Panc1 (cell line): ENCODE data around the gene SPTLC2. TPM values are rescaled to one million over a fixed set of nuclear protein-coding genes. Genes with fewer than 3 reads are reported as not detected.

ENCODE experiments used
- ATAC-seq: fragments of 200-7000 bp; cut with Tn5 transposase; 2 replicates; pipeline ENCODE4 v1.9.1; 2020; ENCODE audit warnings: mild to moderate bottlenecking, moderate library complexity
- BruUV-seq: library from RNA; stranded (reverse); fragments of 400-500 nt; replicated peaks from 2 replicates; lab custom pipeline; 2021; lab: Mats Ljungman, UMichigan
- CTCF ChIA-PET: fragments of 300-600 bp; sonication (Branson Sonifier 250); formaldehyde crosslinking; loops from one replicate; lab custom pipeline; 2022; ENCODE audit warnings: antibody characterized with exemption; lab: Charles Lee
- POLR2A ChIA-PET: fragments of 300-600 bp; sonication (Branson Sonifier 250); formaldehyde crosslinking; loops from one replicate; lab custom pipeline; 2022; ENCODE audit warnings: antibody characterized with exemption; lab: Charles Lee
- DNase-seq: peaks from one replicate; pipeline ENCODE4 v3.0.0-alpha.2; 2010; ENCODE audit warnings: low read depth, low spot score
- H3K27ac ChIP-seq: 2 replicates; pipeline ENCODE4 v1.5.1; 2011; ENCODE audit warnings: mild to moderate bottlenecking, low read length, inconsistent platforms
- H3K27me3 ChIP-seq: fragments of 200-500 bp; sonication (Bioruptor generic); 2 replicates; pipeline ENCODE4 v1.6.0; 2014; ENCODE audit warnings: low read length, inconsistent platforms; ENCODE audit not compliant: control insufficient read depth, insufficient read depth
- H3K36me3 ChIP-seq: fragments of 200-500 bp; sonication (Bioruptor generic); 2 replicates; pipeline ENCODE4 v1.5.1; 2014; ENCODE audit warnings: inconsistent platforms, mild to moderate bottlenecking, low read length, moderate library complexity; ENCODE audit not compliant: control insufficient read depth, insufficient read depth
- H3K4me1 ChIP-seq: 2 replicates; pipeline ENCODE4 v1.5.1; 2011; ENCODE audit warnings: inconsistent platforms, mild to moderate bottlenecking, low read length, moderate library complexity; ENCODE audit not compliant: control insufficient read depth, insufficient read depth
- H3K4me3 ChIP-seq, 2 experiments: 2 replicates each; pipeline ENCODE4 v1.5.1; 2011 to 2012; ENCODE audit warnings: low read depth in 2 of 2, low read length in 2 of 2, mild to moderate bottlenecking in 2 of 2, inconsistent platforms in 1 of 2, moderate library complexity in 1 of 2
- H3K9me3 ChIP-seq: fragments of 200-500 bp; sonication (Bioruptor generic); 2 replicates; pipeline ENCODE4 v1.5.1; 2014; ENCODE audit warnings: low read depth, mild to moderate bottlenecking, inconsistent platforms, low read length, moderate library complexity; ENCODE audit not compliant: control insufficient read depth, insufficient read depth
- CTCF ChIP-seq: fragments of 450-650 bp; IDR thresholded peaks from 2 replicates; pipeline ENCODE4 v1.5.1; 2017; ENCODE audit warnings: mild to moderate bottlenecking
- POLR2AphosphoS5 ChIP-seq: IDR thresholded peaks from 2 replicates; pipeline ENCODE4 v1.6.1; 2012; ENCODE audit warnings: mild to moderate bottlenecking, low read depth, low read length, moderate library complexity
- SIN3A ChIP-seq: IDR thresholded peaks from 2 replicates; pipeline ENCODE4 v1.6.1; 2012; ENCODE audit warnings: low read depth, mild to moderate bottlenecking, low read length, moderate library complexity, borderline replicate concordance; ENCODE audit not compliant: insufficient read depth
- TCF7L2 ChIP-seq: IDR thresholded peaks from 2 replicates; pipeline ENCODE4 v1.6.1; 2011; ENCODE audit warnings: mild to moderate bottlenecking, low read depth, low read length, inconsistent platforms
- in situ Hi-C: cut with HindIII; loops from 2 replicates; pipeline ENCODE4 v1.10.0; 2016; ENCODE audit warnings: low sequenced_read_pairs, low pct_unique_long_range_greater_than_20kb
- intact Hi-C: fragments of 100-400 bp; cut with micrococcal nuclease; formaldehyde crosslinking; loops from one replicate; pipeline ENCODE4 v1.10.0; 2022; ENCODE audit not compliant: unreplicated experiment
- total RNA-seq: library from RNA; stranded (reverse); gene quantifications from one replicate; pipeline ENCODE4 v1.2.1, GENCODE V29; 2021; ENCODE audit not compliant: unreplicated experiment
- TF ChIP-seq, protein P1 (sequence below), 2 experiments: IDR thresholded peaks; 2 replicates each; pipeline ENCODE4 v1.6.1; 2011 to 2012; ENCODE audit warnings: low read depth in 2 of 2, control low read depth in 1 of 2, low read length in 1 of 2, mild to moderate bottlenecking in 1 of 2, moderate library complexity in 1 of 2; ENCODE audit not compliant: insufficient read depth in 1 of 2

Gene SPTLC2
- total RNA-seq, 1 experiment from 2014 or later, result 21.0 TPM

DNA sequence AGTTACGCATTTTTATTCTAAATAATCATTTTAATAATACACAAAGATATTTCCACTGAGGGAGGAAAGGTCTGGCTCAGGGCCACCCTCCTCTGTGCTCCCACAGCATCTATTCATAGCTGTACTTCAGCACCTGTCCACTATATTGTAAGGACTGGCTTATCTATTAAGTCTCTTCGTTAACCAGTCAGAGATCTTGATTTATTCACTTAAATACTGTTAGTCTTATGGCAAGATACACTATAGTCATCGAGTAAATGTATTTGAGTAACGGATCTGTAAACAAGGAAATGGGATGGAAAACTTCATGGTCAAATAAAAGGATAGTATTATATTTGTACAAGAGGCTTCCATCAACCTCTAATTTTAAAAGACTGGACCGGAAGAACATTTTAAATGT, 54.6 kb downstream of the SPTLC2 start:
- Histone ChIP-seq H3K9me3 (no peaks in the 10 kb centered on the region), H3K27ac (no peak overlapping the region), H3K36me3 (no peaks in the 10 kb centered on the region; the same call in 1 of the 2 replicates), H3K27me3 (no peaks in the 10 kb centered on the region), H3K4me3 (no peak overlapping the region), H3K4me1 (no peaks in the 10 kb centered on the region)
- intact Hi-C loops, result no loop called here
- POLR2A ChIA-PET, result no interaction called here
- no TSS peak for BruUV-seq
- DNase-seq, result no peak
- in situ Hi-C loops, result no loop called here
- CTCF ChIA-PET, result no interaction called here
- no peak for TF ChIP-seq TCF7L2
- no peak for TF ChIP-seq SIN3A
- TF ChIP-seq, protein P1, sequence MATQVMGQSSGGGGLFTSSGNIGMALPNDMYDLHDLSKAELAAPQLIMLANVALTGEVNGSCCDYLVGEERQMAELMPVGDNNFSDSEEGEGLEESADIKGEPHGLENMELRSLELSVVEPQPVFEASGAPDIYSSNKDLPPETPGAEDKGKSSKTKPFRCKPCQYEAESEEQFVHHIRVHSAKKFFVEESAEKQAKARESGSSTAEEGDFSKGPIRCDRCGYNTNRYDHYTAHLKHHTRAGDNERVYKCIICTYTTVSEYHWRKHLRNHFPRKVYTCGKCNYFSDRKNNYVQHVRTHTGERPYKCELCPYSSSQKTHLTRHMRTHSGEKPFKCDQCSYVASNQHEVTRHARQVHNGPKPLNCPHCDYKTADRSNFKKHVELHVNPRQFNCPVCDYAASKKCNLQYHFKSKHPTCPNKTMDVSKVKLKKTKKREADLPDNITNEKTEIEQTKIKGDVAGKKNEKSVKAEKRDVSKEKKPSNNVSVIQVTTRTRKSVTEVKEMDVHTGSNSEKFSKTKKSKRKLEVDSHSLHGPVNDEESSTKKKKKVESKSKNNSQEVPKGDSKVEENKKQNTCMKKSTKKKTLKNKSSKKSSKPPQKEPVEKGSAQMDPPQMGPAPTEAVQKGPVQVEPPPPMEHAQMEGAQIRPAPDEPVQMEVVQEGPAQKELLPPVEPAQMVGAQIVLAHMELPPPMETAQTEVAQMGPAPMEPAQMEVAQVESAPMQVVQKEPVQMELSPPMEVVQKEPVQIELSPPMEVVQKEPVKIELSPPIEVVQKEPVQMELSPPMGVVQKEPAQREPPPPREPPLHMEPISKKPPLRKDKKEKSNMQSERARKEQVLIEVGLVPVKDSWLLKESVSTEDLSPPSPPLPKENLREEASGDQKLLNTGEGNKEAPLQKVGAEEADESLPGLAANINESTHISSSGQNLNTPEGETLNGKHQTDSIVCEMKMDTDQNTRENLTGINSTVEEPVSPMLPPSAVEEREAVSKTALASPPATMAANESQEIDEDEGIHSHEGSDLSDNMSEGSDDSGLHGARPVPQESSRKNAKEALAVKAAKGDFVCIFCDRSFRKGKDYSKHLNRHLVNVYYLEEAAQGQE (IDR thresholded peaks at IDR 0.05; ENCODE audit: insufficient read depth in 1 of 2, low read depth in 2 of 2, low read length in 1 of 2), result no peak
- TF ChIP-seq POLR2AphosphoS5, result no peak
- no peak for TF ChIP-seq CTCF
- ATAC-seq, result no peak

DNA sequence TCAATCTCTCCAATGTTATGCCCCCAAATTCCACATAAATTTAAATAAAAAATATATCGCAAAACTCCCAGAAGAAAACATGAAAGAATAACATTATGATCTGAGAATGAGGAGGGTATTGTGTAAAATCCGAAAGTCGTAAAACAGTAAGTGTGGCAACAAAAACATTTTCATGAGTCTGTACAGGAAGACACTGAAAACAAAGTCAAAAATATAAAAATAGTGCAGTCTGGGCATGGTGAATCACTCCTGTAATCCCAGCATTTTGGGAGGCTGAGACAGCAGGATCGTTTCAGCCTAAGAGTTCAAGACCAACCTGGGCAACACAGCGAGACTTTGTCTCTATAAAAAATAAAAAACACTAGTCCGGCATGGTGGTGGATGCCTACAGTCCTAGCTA, 57.1 kb downstream of the SPTLC2 start:
- no peaks in the 10 kb centered on the region for H3K4me1 ChIP-seq
- no peak overlapping the region for H3K27ac ChIP-seq
- CTCF ChIA-PET, result no interaction called here
- TF ChIP-seq CTCF (no peak), TCF7L2 (no peak), SIN3A (no peak), POLR2AphosphoS5 (no peak)
- TF ChIP-seq, protein P1 (IDR thresholded peaks at IDR 0.05; ENCODE audit: insufficient read depth in 1 of 2, low read depth in 2 of 2, low read length in 1 of 2), result no peak
- intact Hi-C loops, result loop anchor here (10.0 kb wide), 1 partner anchor 235 kb away; the partner anchor contains the start of genes GSTZ1 and POMT2
- no TSS peak for BruUV-seq
- H3K27me3 ChIP-seq, result no peaks in the 10 kb centered on the region
- H3K9me3 ChIP-seq, result no peaks in the 10 kb centered on the region
- no peak overlapping the region for H3K4me3 ChIP-seq
- POLR2A ChIA-PET, result no interaction called here
- DNase-seq (no peak), ATAC-seq (no peak)
- no peaks in the 10 kb centered on the region; the same call in 1 of the 2 replicates for H3K36me3 ChIP-seq
- in situ Hi-C loops, result no loop called here
